Gastrocnemius medialis (tissue), 4 donors: Measurements from ENCODE around the gene C10orf105. TPM values are rescaled to one million over a fixed set of nuclear protein-coding genes. Genes with fewer than 3 reads are reported as not detected.

Source experiments
- ATAC-seq, 2 donors: fragments of 150-250 bp; one replicate each; pipeline ENCODE4 v1.9.1; 2016
- DNase-seq, 2 donors: peaks; one replicate each; pipeline ENCODE4 v3.0.0-alpha.2; 2019
- H3K27ac ChIP-seq, 4 donors: fragments of 200-600 bp; sonication (generic); 1 replicate in 1 of 4; 2 replicates in 3 of 4; pipeline ENCODE4 v1.5.1; 2016 to 2018; ENCODE audit warnings: mild to moderate bottlenecking in 2 of 4, moderate library complexity in 1 of 4
- H3K27me3 ChIP-seq, 3 donors: fragments of 200-600 bp; sonication (generic) in 2 of 3; 1 replicate in 1 of 3; 2 replicates in 2 of 3; pipeline versions ENCODE4 v1.5.1 to v1.6.0; 2016 to 2019; ENCODE audit warnings: mild to moderate bottlenecking in 1 of 3, moderate library complexity in 1 of 3
- H3K36me3 ChIP-seq, 2 donors: fragments of 200-600 bp; sonication (generic) in 1 of 2; one replicate each; pipeline ENCODE4 v1.5.1; 2017 to 2018
- H3K4me1 ChIP-seq, 2 donors: fragments of 200-600 bp; sonication (generic) in 1 of 2; one replicate each; pipeline ENCODE4 v1.5.1; 2016 to 2017; ENCODE audit warnings: mild to moderate bottlenecking in 2 of 2
- H3K4me3 ChIP-seq, 4 donors: fragments of 200-600 bp; sonication (generic) in 3 of 4; 1 replicate in 1 of 4; 2 replicates in 3 of 4; pipeline ENCODE4 v1.5.1; 2016 to 2019; ENCODE audit warnings: mild to moderate bottlenecking in 2 of 4
- H3K9me3 ChIP-seq, 3 donors: fragments of 200-600 bp; sonication (generic) in 2 of 3; 1 replicate in 1 of 3; 2 replicates in 2 of 3; pipeline ENCODE4 v1.5.1; 2016 to 2019
- POLR2A ChIP-seq, 2 donors: fragments of 450-650 bp; IDR thresholded peaks; one replicate each; pipeline ENCODE4 v1.6.1; 2017; ENCODE audit warnings: antibody characterized with exemption in 2 of 2, mild to moderate bottlenecking in 2 of 2, moderate library complexity in 2 of 2
- in situ Hi-C, 4 donors: fragments of 200-750 bp; cut with MboI; loops; one replicate each; pipeline versions ENCODE4 v1.15.0 to v1.8.0; 2017; ENCODE audit warnings: low sequenced_read_pairs in 4 of 4
- intact Hi-C: fragments of 100-400 bp; cut with DNase I; formaldehyde crosslinking; loops from one replicate; pipeline ENCODE4 v1.15.1; 2023; ENCODE audit warnings: low total_unique reads
- total RNA-seq, 4 donors: library from RNA; depleted of rRNA; stranded (reverse); fragments of >200 nt; gene quantifications; one replicate each; pipeline versions ENCODE4 v1.1.0 to v1.2.3, GENCODE V29; 2016
- TF ChIP-seq, protein P1 (sequence below), 5 experiments: fragments of 450-650 bp in 3 of 5; fragments of 200-600 bp in 2 of 5; sonication (generic) in 2 of 5; IDR thresholded peaks in 4 of 5; conservative IDR thresholded peaks in 1 of 5; 1 replicate in 4 of 5; 2 replicates in 1 of 5; pipeline ENCODE4 v1.5.1; 2016 to 2019; ENCODE audit warnings: antibody characterized with exemption in 5 of 5, mild to moderate bottlenecking in 3 of 5, moderate library complexity in 3 of 5

Gene C10orf105
- total RNA-seq, 4 donors from 2014 or later = not detected

DNA sequence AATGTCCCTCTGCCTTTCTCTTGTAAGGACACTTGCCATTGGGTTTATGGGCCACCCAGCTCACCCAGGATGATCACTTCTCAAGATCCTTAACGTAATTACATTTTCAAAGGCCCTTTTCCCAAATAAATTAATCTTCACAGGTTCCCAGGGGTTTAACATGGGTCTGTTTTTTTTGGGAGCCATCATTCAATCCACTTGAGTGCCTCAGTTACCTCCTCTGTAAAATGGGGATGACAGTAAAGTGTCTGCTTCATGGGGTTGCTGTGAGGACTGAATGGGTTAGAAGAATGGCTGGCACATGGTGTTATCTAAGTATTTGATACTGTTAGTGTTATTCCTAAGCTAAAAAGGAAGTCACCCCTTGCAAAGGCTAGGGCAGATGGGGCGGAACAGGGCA is 7.4 kb downstream of the C10orf105 start:
- Histone ChIP-seq H3K36me3 (no peaks in the 10 kb centered on the region), H3K4me3 (no peak overlapping the region), H3K9me3 (no peaks in the 10 kb centered on the region), H3K27me3 (no peaks in the 10 kb centered on the region), H3K4me1 (peaks cover 27 to 28% of the 10 kb centered on the region in 2 donors), H3K27ac (peak overlapping the region; percentile 71 to 81 (median 80))
- TF ChIP-seq POLR2A (IDR thresholded peaks at IDR 0.05) = no peak
- TF ChIP-seq, protein P1, sequence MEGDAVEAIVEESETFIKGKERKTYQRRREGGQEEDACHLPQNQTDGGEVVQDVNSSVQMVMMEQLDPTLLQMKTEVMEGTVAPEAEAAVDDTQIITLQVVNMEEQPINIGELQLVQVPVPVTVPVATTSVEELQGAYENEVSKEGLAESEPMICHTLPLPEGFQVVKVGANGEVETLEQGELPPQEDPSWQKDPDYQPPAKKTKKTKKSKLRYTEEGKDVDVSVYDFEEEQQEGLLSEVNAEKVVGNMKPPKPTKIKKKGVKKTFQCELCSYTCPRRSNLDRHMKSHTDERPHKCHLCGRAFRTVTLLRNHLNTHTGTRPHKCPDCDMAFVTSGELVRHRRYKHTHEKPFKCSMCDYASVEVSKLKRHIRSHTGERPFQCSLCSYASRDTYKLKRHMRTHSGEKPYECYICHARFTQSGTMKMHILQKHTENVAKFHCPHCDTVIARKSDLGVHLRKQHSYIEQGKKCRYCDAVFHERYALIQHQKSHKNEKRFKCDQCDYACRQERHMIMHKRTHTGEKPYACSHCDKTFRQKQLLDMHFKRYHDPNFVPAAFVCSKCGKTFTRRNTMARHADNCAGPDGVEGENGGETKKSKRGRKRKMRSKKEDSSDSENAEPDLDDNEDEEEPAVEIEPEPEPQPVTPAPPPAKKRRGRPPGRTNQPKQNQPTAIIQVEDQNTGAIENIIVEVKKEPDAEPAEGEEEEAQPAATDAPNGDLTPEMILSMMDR (IDR thresholded peaks at IDR 0.05 in 4 of 5, conservative IDR thresholded peaks at IDR 0.05 in 1 of 5) = no peak
- ATAC-seq = no peak
- in situ Hi-C loops (no loop called here), intact Hi-C loops (loop anchor here (2.0 to 5.0 kb wide), 2 partner anchors 61 to 400 kb away; partner anchors contain the start of gene VSIR)
- no peak for DNase-seq

DNA sequence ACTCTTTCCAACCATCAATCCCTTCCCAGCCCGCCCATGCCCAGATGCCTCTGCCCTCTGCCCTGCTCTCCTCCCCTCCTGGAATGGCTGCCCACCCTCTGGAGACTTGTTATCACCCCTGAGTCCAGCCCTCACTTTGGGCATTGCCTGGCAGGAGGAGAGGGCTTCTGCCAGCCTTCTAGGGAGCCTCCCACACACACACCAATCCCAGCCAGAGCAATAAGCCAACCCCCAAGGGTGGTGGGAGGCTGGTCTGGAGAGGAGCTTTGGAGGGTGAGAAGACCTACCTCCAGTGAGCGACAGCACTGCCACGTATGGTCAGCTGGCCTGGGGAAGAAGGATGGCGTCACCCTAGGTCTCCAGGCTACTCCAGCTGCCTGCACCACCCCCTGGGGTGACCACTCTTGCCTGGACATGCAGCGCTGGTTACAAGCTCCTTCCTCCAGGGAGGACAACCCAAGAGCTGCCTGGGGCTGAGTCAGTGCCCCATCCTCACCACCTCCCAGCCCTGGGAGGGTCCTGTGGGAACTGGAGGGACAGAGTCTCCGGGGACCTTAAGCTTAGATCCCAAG is 8.4 kb downstream of the C10orf105 start:
- H3K4me3 ChIP-seq = no peak overlapping the region
- intact Hi-C loops (loop anchor here (5.0 kb wide), 1 partner anchor 399 kb away; no protein-coding TSS in a partner anchor), in situ Hi-C loops (no loop called here)
- ATAC-seq (no peak), DNase-seq (no peak)
- H3K4me1 ChIP-seq = peaks cover 27 to 28% of the 10 kb centered on the region in 2 donors
- no peaks in the 10 kb centered on the region for H3K9me3 ChIP-seq
- no peaks in the 10 kb centered on the region for H3K36me3 ChIP-seq
- TF ChIP-seq POLR2A (IDR thresholded peaks at IDR 0.05) = no peak
- TF ChIP-seq, protein P1 (IDR thresholded peaks at IDR 0.05 in 4 of 5, conservative IDR thresholded peaks at IDR 0.05 in 1 of 5) = no peak
- no peaks in the 10 kb centered on the region for H3K27me3 ChIP-seq
- H3K27ac ChIP-seq = no peak overlapping the region

DNA sequence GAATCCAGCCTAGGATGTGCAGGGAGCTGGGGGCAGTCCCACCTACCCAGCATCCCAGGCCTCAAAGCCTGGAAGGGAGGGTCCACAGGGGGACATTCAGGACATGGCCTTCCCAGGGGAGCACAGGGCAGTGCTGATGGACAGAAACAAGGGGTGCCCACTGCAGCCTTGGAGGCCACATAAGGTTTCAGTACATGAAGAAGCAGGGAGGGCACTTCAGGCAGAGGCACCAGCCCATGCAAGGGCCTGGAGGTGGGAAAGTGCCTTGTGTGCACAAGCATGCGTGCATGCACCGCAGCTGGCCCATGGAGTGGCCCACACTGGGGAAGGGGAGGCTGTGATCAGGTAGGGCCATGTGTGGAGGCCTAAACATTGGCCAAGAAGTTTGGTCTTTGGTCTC is 9.1 kb downstream of the C10orf105 start:
- DNase-seq (no peak), ATAC-seq (no peak)
- intact Hi-C loops = loop anchor here (5.0 kb wide), 1 partner anchor 398 kb away; no protein-coding TSS in a partner anchor
- no peak overlapping the region for H3K4me3 ChIP-seq
- no peaks in the 10 kb centered on the region for H3K9me3 ChIP-seq
- H3K27ac ChIP-seq = no peak overlapping the region
- TF ChIP-seq POLR2A (IDR thresholded peaks at IDR 0.05) = no peak
- TF ChIP-seq, protein P1 (IDR thresholded peaks at IDR 0.05 in 4 of 5, conservative IDR thresholded peaks at IDR 0.05 in 1 of 5) = no peak
- in situ Hi-C loops = no loop called here
- H3K4me1 ChIP-seq = peaks cover 27 to 31% of the 10 kb centered on the region in 2 donors
- no peaks in the 10 kb centered on the region for H3K27me3 ChIP-seq
- no peaks in the 10 kb centered on the region for H3K36me3 ChIP-seq

DNA sequence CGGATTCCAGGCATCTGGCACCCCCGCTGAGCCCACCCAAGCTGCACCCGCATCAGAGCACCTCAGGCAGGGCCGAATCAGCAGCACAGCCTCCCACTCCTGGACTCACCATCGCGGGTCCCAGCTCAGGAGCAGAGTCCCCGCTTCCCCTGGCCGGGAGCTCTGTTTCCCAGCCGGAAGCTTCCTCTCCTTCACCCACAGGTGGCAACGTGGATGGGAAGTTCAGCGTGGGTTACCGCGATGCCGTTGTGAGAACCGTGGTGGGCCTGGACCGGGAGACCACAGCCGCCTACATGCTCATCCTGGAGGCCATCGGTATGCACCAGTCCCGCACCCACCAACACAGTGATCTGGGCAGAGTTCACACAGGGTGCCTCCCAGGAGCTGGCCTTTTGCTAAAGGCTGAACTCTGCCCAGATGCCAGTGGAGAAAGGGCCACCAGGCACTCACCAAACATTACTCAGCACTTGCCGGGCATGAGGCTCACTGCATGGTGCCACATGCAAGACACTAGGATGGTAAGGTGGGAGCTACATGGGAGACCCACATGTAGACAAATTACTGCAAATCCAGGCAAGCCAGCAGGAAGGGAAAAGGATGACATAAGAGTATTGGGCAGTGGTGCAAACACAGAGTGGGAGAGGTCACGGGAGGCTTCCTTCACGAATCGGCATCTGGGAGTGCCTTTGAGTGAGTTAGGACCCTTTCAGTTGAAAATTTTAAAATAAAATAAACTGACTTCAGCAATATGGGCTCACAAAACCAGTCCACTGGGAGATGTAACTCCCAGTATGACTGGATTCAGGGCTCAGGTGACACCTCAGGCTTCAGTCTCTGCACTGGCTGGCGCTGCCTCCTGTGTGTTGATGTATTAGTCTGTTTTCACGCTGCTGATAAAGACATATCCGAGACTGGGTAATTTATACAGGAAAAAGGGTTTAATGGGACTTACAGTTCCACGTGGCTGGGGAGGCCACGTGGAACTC is 10.4 kb downstream of the C10orf105 start:
- Histone ChIP-seq H3K4me1 (peaks cover 20 to 23% of the 10 kb centered on the region in 2 donors), H3K27ac (no peak overlapping the region), H3K36me3 (no peaks in the 10 kb centered on the region), H3K9me3 (no peaks in the 10 kb centered on the region), H3K4me3 (no peak overlapping the region), H3K27me3 (no peaks in the 10 kb centered on the region)
- TF ChIP-seq, protein P1 (IDR thresholded peaks at IDR 0.05 in 4 of 5, conservative IDR thresholded peaks at IDR 0.05 in 1 of 5) = no peak
- DNase-seq (no peak), ATAC-seq (no peak)
- in situ Hi-C loops (loop anchor here in 3 of 4 donors (10.0 kb wide), 2 partner anchors 324 to 394 kb away; partner anchors contain the start of gene SLC29A3 (in 2 of the 3)), intact Hi-C loops (loop anchor here (5.0 kb wide), 2 partner anchors 103 to 312 kb away; partner anchors contain the start of gene CDH23)
